Chondrocyte (in vitro differentiated cells): ENCODE results near the gene TPST2. TPM values are rescaled to one million over a fixed set of nuclear protein-coding genes. Genes with fewer than 3 reads are reported as not detected.

ENCODE experiments used
- DNase-seq: peaks from one replicate; pipeline ENCODE4 v3.0.0; 2021; ENCODE audit warnings: mixed read lengths, low spot score
- H3K27ac Mint-ChIP-seq: one replicate; pipeline ENCODE4 v1.8.0; 2021; ENCODE audit warnings: mild to moderate bottlenecking, moderate library complexity, mixed read lengths; ENCODE audit not compliant: unreplicated experiment
- H3K27me3 Mint-ChIP-seq: 2 replicates; pipeline ENCODE4 v1.8.0; 2021; ENCODE audit warnings: low read depth, mixed read lengths
- H3K36me3 Mint-ChIP-seq: 2 replicates; pipeline ENCODE4 v1.8.0; 2021; ENCODE audit warnings: low read depth, mixed read lengths
- H3K4me1 Mint-ChIP-seq: 2 replicates; pipeline ENCODE4 v1.8.0; 2021; ENCODE audit warnings: low read depth, mild to moderate bottlenecking, mixed read lengths
- H3K4me3 Mint-ChIP-seq: one replicate; pipeline ENCODE4 v1.8.0; 2021; ENCODE audit warnings: mild to moderate bottlenecking, moderate library complexity, mixed read lengths; ENCODE audit not compliant: unreplicated experiment
- H3K9me3 Mint-ChIP-seq: 2 replicates; pipeline ENCODE4 v1.8.0; 2021; ENCODE audit warnings: low read depth, mixed read lengths
- CTCF ChIP-seq: fragments of 200-600 bp; sonication (generic); IDR thresholded peaks from 2 replicates; pipeline ENCODE4 v1.5.0; 2021; ENCODE audit warnings: antibody characterized with exemption, mild to moderate bottlenecking, moderate library complexity
- total RNA-seq: library from RNA; stranded (reverse); gene quantifications from 3 replicates; pipeline ENCODE4 v1.2.1, GENCODE V29; 2021

The TPST2 gene
- total RNA-seq, 1 donor from 2014 or later = 75.8 TPM

- Mint-ChIP-seq H3K27me3 (no peaks in the 10 kb centered on the region), H3K4me1 (peaks cover 41% of the 10 kb centered on the region), H3K36me3 (peaks cover 7% of the 10 kb centered on the region), H3K9me3 (no peaks in the 10 kb centered on the region), H3K4me3 (no peak overlapping the region), H3K27ac (no peak overlapping the region)
- TF ChIP-seq CTCF = no peak
- no peak for DNase-seq
Observed at GRCh38 chr22:26566994-26567393, 22.9 kb downstream of the TPST2 start.

GRCh38 chr22:26565889-26566288 is 24.0 kb downstream of the TPST2 start:
- Mint-ChIP-seq H3K27ac (no peak overlapping the region), H3K27me3 (no peaks in the 10 kb centered on the region), H3K36me3 (peaks cover 5% of the 10 kb centered on the region), H3K9me3 (no peaks in the 10 kb centered on the region), H3K4me1 (peaks cover 35% of the 10 kb centered on the region), H3K4me3 (no peak overlapping the region)
- DNase-seq = no peak
- TF ChIP-seq CTCF = no peak

GRCh38 chr22:26565181-26565580 is 24.8 kb downstream of the TPST2 start:
- Mint-ChIP-seq H3K27me3 (no peaks in the 10 kb centered on the region), H3K4me1 (peaks cover 28% of the 10 kb centered on the region), H3K4me3 (no peak overlapping the region), H3K9me3 (no peaks in the 10 kb centered on the region), H3K36me3 (peaks cover 5% of the 10 kb centered on the region), H3K27ac (no peak overlapping the region)
- no peak for TF ChIP-seq CTCF
- DNase-seq = no peak

GRCh38 chr22:26564672-26565071 is 25.3 kb downstream of the TPST2 start:
- H3K27ac Mint-ChIP-seq = no peak overlapping the region
- no peak for TF ChIP-seq CTCF
- H3K36me3 Mint-ChIP-seq = peaks cover 5% of the 10 kb centered on the region
- DNase-seq = no peak
- no peak overlapping the region for H3K4me3 Mint-ChIP-seq
- H3K9me3 Mint-ChIP-seq = no peaks in the 10 kb centered on the region
- no peaks in the 10 kb centered on the region for H3K27me3 Mint-ChIP-seq
- H3K4me1 Mint-ChIP-seq = peaks cover 26% of the 10 kb centered on the region

- H3K36me3 Mint-ChIP-seq = peaks cover 5% of the 10 kb centered on the region
- TF ChIP-seq CTCF = no peak
- no peak overlapping the region for H3K4me3 Mint-ChIP-seq
- no peaks in the 10 kb centered on the region for H3K9me3 Mint-ChIP-seq
- no peak for DNase-seq
- H3K27me3 Mint-ChIP-seq = no peaks in the 10 kb centered on the region
- H3K27ac Mint-ChIP-seq = no peak overlapping the region
- peaks cover 30% of the 10 kb centered on the region for H3K4me1 Mint-ChIP-seq
Observed at GRCh38 chr22:26564181-26564580, 25.8 kb downstream of the TPST2 start.
